Measurements from ENCODE around the gene UBE2K.
A peak's percentile ranks its signal among the peaks of the same experiment; 100 is the strongest.
"Not testable (repeated sequence)": the region's sequence is repeated elsewhere in the genome, so short reads cannot be mapped to it uniquely, and the experiment has no call there.

Gene UBE2K

GRCh38 chr4:39689970-39690369 lies 8.0 kb upstream of the UBE2K start:
- no peak for DNase-seq (ENCODE audit: low spot score)

GRCh38 chr4:39698424-39699009 lies 581 bp downstream of the UBE2K start:
- peak; percentile 18 for DNase-seq (ENCODE audit: low spot score)

- DNase-seq (ENCODE audit: low spot score): no peak
Measured at GRCh38 chr4:39699687-39700409, 1.9 kb downstream of the UBE2K start.

- DNase-seq (ENCODE audit: low spot score): no peak
Measured at GRCh38 chr4:39700554-39700953, 2.6 kb downstream of the UBE2K start.

- no peak for DNase-seq (ENCODE audit: low spot score)
Measured at GRCh38 chr4:39702716-39703115, 4.8 kb downstream of the UBE2K start.

- not testable (repeated sequence) for DNase-seq (ENCODE audit: low spot score)
Measured at GRCh38 chr4:39704789-39705188, 6.9 kb downstream of the UBE2K start.

- peak; percentile 35 for DNase-seq (ENCODE audit: low spot score)
Measured at GRCh38 chr4:39706334-39706733, 8.4 kb downstream of the UBE2K start.

- DNase-seq (ENCODE audit: low spot score): no peak
Measured at GRCh38 chr4:39706741-39707511, 9.0 kb downstream of the UBE2K start.

- no peak for DNase-seq (ENCODE audit: low spot score)
Measured at GRCh38 chr4:39710098-39710896, 12.4 kb downstream of the UBE2K start.

- no peak for DNase-seq (ENCODE audit: low spot score)
Measured at GRCh38 chr4:39712819-39713607, 15.1 kb downstream of the UBE2K start.

GRCh38 chr4:39713691-39714090 lies 15.8 kb downstream of the UBE2K start:
- DNase-seq (ENCODE audit: low spot score): no peak

GRCh38 chr4:39714166-39714565 lies 16.2 kb downstream of the UBE2K start:
- no peak for DNase-seq (ENCODE audit: low spot score)

- DNase-seq (ENCODE audit: low spot score): no peak
Measured at GRCh38 chr4:39715788-39716187, 17.9 kb downstream of the UBE2K start.

GRCh38 chr4:39716356-39716755 lies 18.4 kb downstream of the UBE2K start:
- DNase-seq (ENCODE audit: low spot score): no peak

- not testable (repeated sequence) for DNase-seq (ENCODE audit: low spot score)
Measured at GRCh38 chr4:39717743-39718142, 19.8 kb downstream of the UBE2K start.

GRCh38 chr4:39718366-39719323 lies 20.7 kb downstream of the UBE2K start:
- no peak for DNase-seq (ENCODE audit: low spot score)

GRCh38 chr4:39719804-39720580 lies 22.1 kb downstream of the UBE2K start:
- DNase-seq (ENCODE audit: low spot score): no peak

GRCh38 chr4:39721273-39721672 lies 23.3 kb downstream of the UBE2K start:
- not testable (repeated sequence) for DNase-seq (ENCODE audit: low spot score)

GRCh38 chr4:39721788-39722187 lies 23.9 kb downstream of the UBE2K start:
- DNase-seq (ENCODE audit: low spot score): no peak
